Measurements from ENCODE around the gene GLTPD2.

GLTPD2 gene

DNA sequence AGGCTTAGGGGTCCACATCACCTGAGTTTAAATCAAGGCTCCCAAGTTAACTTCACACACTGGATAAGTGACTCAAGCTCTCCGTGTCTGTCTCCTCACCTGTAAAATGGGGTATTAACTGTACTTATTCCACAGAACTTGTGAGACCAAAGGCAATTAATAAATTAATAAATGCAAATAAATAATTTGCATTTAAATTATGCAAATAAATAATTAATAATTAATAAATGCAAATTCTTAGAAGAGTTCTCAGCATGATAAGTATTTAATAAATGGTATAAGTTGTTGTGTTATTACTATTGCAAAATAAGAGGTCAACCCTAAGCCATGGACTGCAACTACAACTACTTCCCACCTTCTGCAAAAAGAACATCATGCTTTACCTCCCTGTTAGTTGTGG lies 35.4 kb upstream of the GLTPD2 start (continued):
- TF ChIP-seq, protein P1, sequence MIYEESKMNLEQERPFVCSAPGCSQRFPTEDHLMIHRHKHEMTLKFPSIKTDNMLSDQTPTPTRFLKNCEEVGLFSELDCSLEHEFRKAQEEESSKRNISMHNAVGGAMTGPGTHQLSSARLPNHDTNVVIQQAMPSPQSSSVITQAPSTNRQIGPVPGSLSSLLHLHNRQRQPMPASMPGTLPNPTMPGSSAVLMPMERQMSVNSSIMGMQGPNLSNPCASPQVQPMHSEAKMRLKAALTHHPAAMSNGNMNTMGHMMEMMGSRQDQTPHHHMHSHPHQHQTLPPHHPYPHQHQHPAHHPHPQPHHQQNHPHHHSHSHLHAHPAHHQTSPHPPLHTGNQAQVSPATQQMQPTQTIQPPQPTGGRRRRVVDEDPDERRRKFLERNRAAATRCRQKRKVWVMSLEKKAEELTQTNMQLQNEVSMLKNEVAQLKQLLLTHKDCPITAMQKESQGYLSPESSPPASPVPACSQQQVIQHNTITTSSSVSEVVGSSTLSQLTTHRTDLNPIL (CRISPR knock-in tag; IDR thresholded peaks at IDR 0.05; ENCODE audit: low read depth): no peak
- TF ChIP-seq ARNTL (CRISPR knock-in tag; IDR thresholded peaks at IDR 0.05; ENCODE audit: borderline replicate concordance, low read depth) (no peak), OSR1 (CRISPR knock-in tag; IDR thresholded peaks at IDR 0.05) (no peak), ZC3H10 (CRISPR knock-in tag; IDR thresholded peaks at IDR 0.05) (no peak)

- no peak for TF ChIP-seq GLIS3 (CRISPR knock-in tag; IDR thresholded peaks at IDR 0.05)
- TF ChIP-seq, protein P1 (CRISPR knock-in tag; IDR thresholded peaks at IDR 0.05; ENCODE audit: low read depth): no peak
- no peak for TF ChIP-seq ZFP3 (CRISPR knock-in tag; IDR thresholded peaks at IDR 0.05)
- TF ChIP-seq OSR1 (CRISPR knock-in tag; IDR thresholded peaks at IDR 0.05): no peak
Measured at GRCh38 chr17:4759776-4760236, 29.0 kb upstream of the GLTPD2 start.

DNA sequence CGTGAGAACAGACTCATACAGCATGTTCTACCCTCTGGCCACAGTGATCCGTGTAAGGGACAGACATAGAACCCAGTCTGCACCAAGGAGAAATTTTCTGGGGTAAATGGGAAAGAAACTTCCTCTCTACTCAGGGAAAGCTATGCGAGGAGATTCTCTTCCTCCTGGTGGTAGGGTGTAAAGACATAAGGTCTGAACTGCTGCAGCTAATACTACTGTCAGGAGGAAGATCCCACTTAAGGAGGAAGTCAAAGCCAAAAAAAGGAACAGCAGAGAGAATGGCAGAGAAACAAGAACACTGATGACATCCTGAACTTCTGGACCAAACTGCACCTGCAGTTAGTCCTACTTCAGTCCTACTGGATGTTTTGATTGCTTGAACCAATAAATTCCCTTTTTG lies 24.2 kb upstream of the GLTPD2 start:
- ATAC-seq: no peak
- no peak for TF ChIP-seq ZNF565 (CRISPR knock-in tag; conservative IDR thresholded peaks at IDR 0.05; ENCODE audit: low read depth)
- TF ChIP-seq, protein P1 (CRISPR knock-in tag; IDR thresholded peaks at IDR 0.05; ENCODE audit: low read depth): no peak
- TF ChIP-seq RARB (CRISPR knock-in tag; IDR thresholded peaks at IDR 0.05): no peak
- no peak for TF ChIP-seq ZC3H10 (CRISPR knock-in tag; IDR thresholded peaks at IDR 0.05)
- no peak for TF ChIP-seq ISL1 (CRISPR knock-in tag; IDR thresholded peaks at IDR 0.05)
- no peak for TF ChIP-seq ARNTL (CRISPR knock-in tag; IDR thresholded peaks at IDR 0.05; ENCODE audit: borderline replicate concordance, low read depth)
- TF ChIP-seq TCF4 (CRISPR knock-in tag; IDR thresholded peaks at IDR 0.05; ENCODE audit: borderline replicate concordance): no peak
- TF ChIP-seq POU6F1 (CRISPR knock-in tag; IDR thresholded peaks at IDR 0.05; ENCODE audit: borderline replicate concordance, low read depth): no peak
- TF ChIP-seq ZNF8 (CRISPR knock-in tag; IDR thresholded peaks at IDR 0.05): no peak
- TF ChIP-seq ZFP3 (CRISPR knock-in tag; IDR thresholded peaks at IDR 0.05): no peak
- no peak for TF ChIP-seq BACH2 (CRISPR knock-in tag; IDR thresholded peaks at IDR 0.05; ENCODE audit: borderline replicate concordance)
- no peak for TF ChIP-seq GLIS3 (CRISPR knock-in tag; IDR thresholded peaks at IDR 0.05)
- TF ChIP-seq CSDC2 (CRISPR knock-in tag; IDR thresholded peaks at IDR 0.05): no peak
- TF ChIP-seq OSR1 (CRISPR knock-in tag; IDR thresholded peaks at IDR 0.05): no peak
- no peak for TF ChIP-seq TSHZ2 (CRISPR knock-in tag; IDR thresholded peaks at IDR 0.05)

More at GRCh38 chr17:4759776-4760236, 29.0 kb upstream of the GLTPD2 start:
- ATAC-seq: no peak

GRCh38 chr17:4766201-4766600 lies 22.6 kb upstream of the GLTPD2 start:
- ATAC-seq: no peak
- TF ChIP-seq GLIS3 (CRISPR knock-in tag; IDR thresholded peaks at IDR 0.05) (no peak), ISL1 (CRISPR knock-in tag; IDR thresholded peaks at IDR 0.05) (no peak), TSHZ2 (CRISPR knock-in tag; IDR thresholded peaks at IDR 0.05) (no peak), ESRRG (CRISPR knock-in tag; IDR thresholded peaks at IDR 0.05) (no peak), RARB (CRISPR knock-in tag; IDR thresholded peaks at IDR 0.05) (no peak), CSDC2 (CRISPR knock-in tag; IDR thresholded peaks at IDR 0.05) (no peak), ZNF8 (CRISPR knock-in tag; IDR thresholded peaks at IDR 0.05) (no peak), OSR1 (CRISPR knock-in tag; IDR thresholded peaks at IDR 0.05) (no peak), ZFP30 (CRISPR knock-in tag; IDR thresholded peaks at IDR 0.05) (no peak), BACH2 (CRISPR knock-in tag; IDR thresholded peaks at IDR 0.05; ENCODE audit: borderline replicate concordance) (no peak), PPARA (CRISPR knock-in tag; IDR thresholded peaks at IDR 0.05; ENCODE audit: borderline replicate concordance) (no peak)
- TF ChIP-seq, protein P2, sequence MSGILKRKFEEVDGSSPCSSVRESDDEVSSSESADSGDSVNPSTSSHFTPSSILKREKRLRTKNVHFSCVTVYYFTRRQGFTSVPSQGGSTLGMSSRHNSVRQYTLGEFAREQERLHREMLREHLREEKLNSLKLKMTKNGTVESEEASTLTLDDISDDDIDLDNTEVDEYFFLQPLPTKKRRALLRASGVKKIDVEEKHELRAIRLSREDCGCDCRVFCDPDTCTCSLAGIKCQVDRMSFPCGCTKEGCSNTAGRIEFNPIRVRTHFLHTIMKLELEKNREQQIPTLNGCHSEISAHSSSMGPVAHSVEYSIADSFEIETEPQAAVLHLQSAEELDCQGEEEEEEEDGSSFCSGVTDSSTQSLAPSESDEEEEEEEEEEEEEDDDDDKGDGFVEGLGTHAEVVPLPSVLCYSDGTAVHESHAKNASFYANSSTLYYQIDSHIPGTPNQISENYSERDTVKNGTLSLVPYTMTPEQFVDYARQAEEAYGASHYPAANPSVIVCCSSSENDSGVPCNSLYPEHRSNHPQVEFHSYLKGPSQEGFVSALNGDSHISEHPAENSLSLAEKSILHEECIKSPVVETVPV (CRISPR knock-in tag; IDR thresholded peaks at IDR 0.05): no peak
- TF ChIP-seq, protein P1 (CRISPR knock-in tag; IDR thresholded peaks at IDR 0.05; ENCODE audit: low read depth): no peak
